GM23338 (cell line): ENCODE data around the gene SETDB2. TPM values are rescaled to one million over a fixed set of nuclear protein-coding genes. Genes with fewer than 3 reads are reported as not detected.

ENCODE experiments used
- ATAC-seq: fragments of 200-7000 bp; cut with Tn5 transposase; 3 replicates; pipeline ENCODE4 v1.9.1; 2020
- DNase-seq: peaks from one replicate; pipeline ENCODE4 v3.0.0-alpha.2; 2015; ENCODE audit warnings: low spot score
- H2AFZ ChIP-seq: fragments of 200-600 bp; sonication (generic); 2 replicates; pipeline ENCODE4 v1.8.0; 2016; ENCODE audit warnings: antibody characterized with exemption, mild to moderate bottlenecking, moderate library complexity
- H3F3A ChIP-seq: fragments of 200-600 bp; sonication (generic); replicated peaks from 2 replicates; pipeline ENCODE4 v1.8.0; 2017; ENCODE audit warnings: antibody characterized with exemption, mixed run types, low read depth
- H3K27ac ChIP-seq: fragments of 200-600 bp; sonication (generic); 2 replicates; pipeline ENCODE4 v1.6.1; 2016; ENCODE audit warnings: low read depth
- H3K27me3 ChIP-seq: fragments of 200-600 bp; sonication (generic); 2 replicates; pipeline ENCODE4 v1.8.0; 2016; ENCODE audit warnings: mild to moderate bottlenecking, mixed run types, moderate library complexity; ENCODE audit not compliant: insufficient read depth
- H3K36me3 ChIP-seq: fragments of 200-600 bp; sonication (generic); 2 replicates; pipeline ENCODE4 v1.8.0; 2016; ENCODE audit warnings: mild to moderate bottlenecking; ENCODE audit not compliant: insufficient read depth
- H3K4me1 ChIP-seq: fragments of 200-600 bp; sonication (generic); 2 replicates; pipeline ENCODE4 v1.8.0; 2016; ENCODE audit warnings: mild to moderate bottlenecking, moderate library complexity; ENCODE audit not compliant: insufficient read depth
- H3K4me2 ChIP-seq: fragments of 200-600 bp; sonication (generic); 2 replicates; pipeline ENCODE4 v1.7.1; 2017; ENCODE audit warnings: mixed run types
- H3K4me3 ChIP-seq: fragments of 200-600 bp; sonication (generic); 2 replicates; pipeline ENCODE4 v1.6.1; 2016; ENCODE audit warnings: mixed run types
- H3K79me2 ChIP-seq: fragments of 200-600 bp; sonication (generic); replicated peaks from 2 replicates; pipeline ENCODE4 v1.8.0; 2017; ENCODE audit warnings: mild to moderate bottlenecking; ENCODE audit not compliant: insufficient read depth
- H3K9me2 ChIP-seq: fragments of 200-600 bp; sonication (generic); 2 replicates; pipeline ENCODE4 v1.8.0; 2017; ENCODE audit not compliant: insufficient read depth
- H4K20me1 ChIP-seq: fragments of 200-600 bp; sonication (generic); replicated peaks from 2 replicates; pipeline ENCODE4 v1.8.0; 2017; ENCODE audit warnings: mild to moderate bottlenecking; ENCODE audit not compliant: insufficient read depth
- H3K27ac Mint-ChIP-seq: 2 replicates; pipeline ENCODE4 v1.8.0; 2020; ENCODE audit warnings: inconsistent platforms, mild to moderate bottlenecking, moderate library complexity, mixed read lengths
- H3K27me3 Mint-ChIP-seq: 3 replicates; pipeline ENCODE4 v1.8.0; 2022; ENCODE audit warnings: low read depth, mild to moderate bottlenecking, moderate library complexity, mixed read lengths, inconsistent platforms; ENCODE audit not compliant: insufficient read depth, poor library complexity
- H3K36me3 Mint-ChIP-seq: 3 replicates; pipeline ENCODE4 v1.8.0; 2021; ENCODE audit warnings: low read depth, mild to moderate bottlenecking, inconsistent platforms, moderate library complexity, mixed read lengths
- H3K4me1 Mint-ChIP-seq: 3 replicates; pipeline ENCODE4 v1.8.0; 2020; ENCODE audit warnings: mild to moderate bottlenecking, inconsistent platforms, mixed read lengths
- H3K4me3 Mint-ChIP-seq: 3 replicates; pipeline ENCODE4 v1.8.0; 2021; ENCODE audit warnings: moderate library complexity, mild to moderate bottlenecking, inconsistent platforms, mixed read lengths
- H3K9me3 Mint-ChIP-seq: 3 replicates; pipeline ENCODE4 v1.8.0; 2020; ENCODE audit warnings: moderate library complexity, mild to moderate bottlenecking, inconsistent platforms, mixed read lengths
- EZH2phosphoT487 ChIP-seq: fragments of 200-600 bp; sonication (generic); IDR thresholded peaks from one replicate; pipeline ENCODE4 v1.8.1; 2018; ENCODE audit warnings: antibody characterized with exemption; ENCODE audit not compliant: unreplicated experiment
- NANOG ChIP-seq: IDR thresholded peaks from 2 replicates; pipeline ENCODE4 v1.6.1; 2016; ENCODE audit warnings: antibody characterized with exemption, borderline replicate concordance
- POLR2AphosphoS5 ChIP-seq: IDR thresholded peaks from 2 replicates; pipeline ENCODE4 v1.6.1; 2016; ENCODE audit warnings: antibody characterized with exemption, low read depth
- ZNF331 ChIP-seq: fragments of 250-450 bp; sonication (Bioruptor Pico); IDR thresholded peaks from 2 replicates; pipeline ENCODE4 v1.5.0; 2020; ENCODE audit warnings: low read depth, mild to moderate bottlenecking, moderate library complexity
- polyA plus RNA-seq: library from polyadenylated mRNA; unstranded; fragments of >200 nt; fragmentation: Nextera tagmentation; extraction: Ambion mirVana; gene quantifications from 2 replicates; pipeline ENCODE4 v1.2.1, GENCODE V29; 2016
- total RNA-seq: library from RNA; depleted of rRNA; stranded (reverse); fragments of >200 nt; shearing (Covaris generic); gene quantifications from 2 replicates; pipeline ENCODE4 v1.2.3, GENCODE V29; 2014
- TF ChIP-seq, protein P1 (sequence below): fragments of 250-450 bp; sonication (Bioruptor Pico); IDR thresholded peaks from 2 replicates; pipeline ENCODE4 v1.5.0; 2020; ENCODE audit warnings: mild to moderate bottlenecking, moderate library complexity
- TF ChIP-seq, protein P2 (sequence below): IDR thresholded peaks from one replicate; pipeline ENCODE4 v1.6.1; 2018; ENCODE audit warnings: antibody characterized with exemption; ENCODE audit not compliant: unreplicated experiment

SETDB2 gene
- total and polyA plus RNA-seq, 2 experiments from 2014 or later, result 4.6 to 5.8 TPM

DNA sequence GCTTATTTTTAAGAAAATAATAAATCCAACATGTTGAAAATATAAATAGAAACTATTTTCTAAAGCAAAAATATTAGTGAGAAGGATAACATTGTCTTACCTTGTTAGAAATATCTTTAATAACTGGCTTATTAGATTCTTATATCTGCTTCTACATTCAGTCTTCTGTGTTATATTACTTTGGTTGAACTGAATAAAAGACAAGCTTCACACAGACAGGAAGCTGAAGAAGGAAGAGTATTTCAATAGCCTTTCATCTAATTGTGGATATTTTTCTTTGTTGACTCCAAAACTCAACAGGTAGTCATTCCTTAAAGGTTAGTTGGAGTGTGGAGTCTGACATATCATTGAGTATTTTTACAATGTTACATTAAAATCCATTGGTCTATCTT lies 10.9 kb downstream of the SETDB2 start (continued):
- TF ChIP-seq, protein P1, sequence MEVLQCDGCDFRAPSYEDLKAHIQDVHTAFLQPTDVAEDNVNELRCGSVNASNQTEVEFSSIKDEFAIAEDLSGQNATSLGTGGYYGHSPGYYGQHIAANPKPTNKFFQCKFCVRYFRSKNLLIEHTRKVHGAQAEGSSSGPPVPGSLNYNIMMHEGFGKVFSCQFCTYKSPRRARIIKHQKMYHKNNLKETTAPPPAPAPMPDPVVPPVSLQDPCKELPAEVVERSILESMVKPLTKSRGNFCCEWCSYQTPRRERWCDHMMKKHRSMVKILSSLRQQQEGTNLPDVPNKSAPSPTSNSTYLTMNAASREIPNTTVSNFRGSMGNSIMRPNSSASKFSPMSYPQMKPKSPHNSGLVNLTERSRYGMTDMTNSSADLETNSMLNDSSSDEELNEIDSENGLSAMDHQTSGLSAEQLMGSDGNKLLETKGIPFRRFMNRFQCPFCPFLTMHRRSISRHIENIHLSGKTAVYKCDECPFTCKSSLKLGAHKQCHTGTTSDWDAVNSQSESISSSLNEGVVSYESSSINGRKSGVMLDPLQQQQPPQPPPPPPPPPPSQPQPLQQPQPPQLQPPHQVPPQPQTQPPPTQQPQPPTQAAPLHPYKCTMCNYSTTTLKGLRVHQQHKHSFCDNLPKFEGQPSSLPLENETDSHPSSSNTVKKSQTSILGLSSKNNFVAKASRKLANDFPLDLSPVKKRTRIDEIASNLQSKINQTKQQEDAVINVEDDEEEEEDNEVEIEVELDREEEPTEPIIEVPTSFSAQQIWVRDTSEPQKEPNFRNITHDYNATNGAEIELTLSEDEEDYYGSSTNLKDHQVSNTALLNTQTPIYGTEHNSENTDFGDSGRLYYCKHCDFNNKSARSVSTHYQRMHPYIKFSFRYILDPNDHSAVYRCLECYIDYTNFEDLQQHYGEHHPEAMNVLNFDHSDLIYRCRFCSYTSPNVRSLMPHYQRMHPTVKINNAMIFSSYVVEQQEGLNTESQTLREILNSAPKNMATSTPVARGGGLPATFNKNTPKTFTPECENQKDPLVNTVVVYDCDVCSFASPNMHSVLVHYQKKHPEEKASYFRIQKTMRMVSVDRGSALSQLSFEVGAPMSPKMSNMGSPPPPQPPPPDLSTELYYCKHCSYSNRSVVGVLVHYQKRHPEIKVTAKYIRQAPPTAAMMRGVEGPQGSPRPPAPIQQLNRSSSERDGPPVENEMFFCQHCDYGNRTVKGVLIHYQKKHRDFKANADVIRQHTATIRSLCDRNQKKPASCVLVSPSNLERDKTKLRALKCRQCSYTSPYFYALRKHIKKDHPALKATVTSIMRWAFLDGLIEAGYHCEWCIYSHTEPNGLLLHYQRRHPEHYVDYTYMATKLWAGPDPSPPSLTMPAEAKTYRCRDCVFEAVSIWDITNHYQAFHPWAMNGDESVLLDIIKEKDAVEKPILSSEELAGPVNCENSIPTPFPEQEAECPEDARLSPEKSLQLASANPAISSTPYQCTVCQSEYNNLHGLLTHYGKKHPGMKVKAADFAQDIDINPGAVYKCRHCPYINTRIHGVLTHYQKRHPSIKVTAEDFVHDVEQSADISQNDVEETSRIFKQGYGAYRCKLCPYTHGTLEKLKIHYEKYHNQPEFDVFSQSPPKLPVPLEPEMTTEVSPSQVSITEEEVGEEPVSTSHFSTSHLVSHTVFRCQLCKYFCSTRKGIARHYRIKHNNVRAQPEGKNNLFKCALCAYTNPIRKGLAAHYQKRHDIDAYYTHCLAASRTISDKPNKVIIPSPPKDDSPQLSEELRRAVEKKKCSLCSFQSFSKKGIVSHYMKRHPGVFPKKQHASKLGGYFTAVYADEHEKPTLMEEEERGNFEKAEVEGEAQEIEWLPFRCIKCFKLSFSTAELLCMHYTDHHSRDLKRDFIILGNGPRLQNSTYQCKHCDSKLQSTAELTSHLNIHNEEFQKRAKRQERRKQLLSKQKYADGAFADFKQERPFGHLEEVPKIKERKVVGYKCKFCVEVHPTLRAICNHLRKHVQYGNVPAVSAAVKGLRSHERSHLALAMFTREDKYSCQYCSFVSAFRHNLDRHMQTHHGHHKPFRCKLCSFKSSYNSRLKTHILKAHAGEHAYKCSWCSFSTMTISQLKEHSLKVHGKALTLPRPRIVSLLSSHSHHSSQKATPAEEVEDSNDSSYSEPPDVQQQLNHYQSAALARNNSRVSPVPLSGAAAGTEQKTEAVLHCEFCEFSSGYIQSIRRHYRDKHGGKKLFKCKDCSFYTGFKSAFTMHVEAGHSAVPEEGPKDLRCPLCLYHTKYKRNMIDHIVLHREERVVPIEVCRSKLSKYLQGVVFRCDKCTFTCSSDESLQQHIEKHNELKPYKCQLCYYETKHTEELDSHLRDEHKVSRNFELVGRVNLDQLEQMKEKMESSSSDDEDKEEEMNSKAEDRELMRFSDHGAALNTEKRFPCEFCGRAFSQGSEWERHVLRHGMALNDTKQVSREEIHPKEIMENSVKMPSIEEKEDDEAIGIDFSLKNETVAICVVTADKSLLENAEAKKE (CRISPR knock-in tag), result no peak
- no peak for TF ChIP-seq NANOG
- no peak for TF ChIP-seq ZNF331 (CRISPR knock-in tag)
- TF ChIP-seq POLR2AphosphoS5, result no peak

- Histone ChIP-seq H3K4me1 (no peaks in the 10 kb centered on the region), H4K20me1 (no peaks in the 10 kb centered on the region), H2AFZ (no peak overlapping the region), H3K79me2 (no peaks in the 10 kb centered on the region), H3K4me3 (no peak overlapping the region), H3K36me3 (no peaks in the 10 kb centered on the region; the same call in 1 of the 2 replicates), H3K4me2 (no peak overlapping the region), H3K27ac (no peak overlapping the region), H3F3A (no peaks in the 10 kb centered on the region), H3K9me2 (no peaks in the 10 kb centered on the region), H3K27me3 (no peaks in the 10 kb centered on the region)
- ATAC-seq (no peak), DNase-seq (no peak)
- Mint-ChIP-seq H3K36me3 (peaks cover 5% of the 10 kb centered on the region; the same call in 2 of the 3 replicates), H3K4me1 (peaks cover 3% of the 10 kb centered on the region; the same call in 2 of the 3 replicates), H3K9me3 (no peaks in the 10 kb centered on the region), H3K27ac (no peak overlapping the region), H3K4me3 (no peak overlapping the region), H3K27me3 (no peaks in the 10 kb centered on the region)
- no peak for TF ChIP-seq ZNF331 (CRISPR knock-in tag)
- TF ChIP-seq, protein P2, sequence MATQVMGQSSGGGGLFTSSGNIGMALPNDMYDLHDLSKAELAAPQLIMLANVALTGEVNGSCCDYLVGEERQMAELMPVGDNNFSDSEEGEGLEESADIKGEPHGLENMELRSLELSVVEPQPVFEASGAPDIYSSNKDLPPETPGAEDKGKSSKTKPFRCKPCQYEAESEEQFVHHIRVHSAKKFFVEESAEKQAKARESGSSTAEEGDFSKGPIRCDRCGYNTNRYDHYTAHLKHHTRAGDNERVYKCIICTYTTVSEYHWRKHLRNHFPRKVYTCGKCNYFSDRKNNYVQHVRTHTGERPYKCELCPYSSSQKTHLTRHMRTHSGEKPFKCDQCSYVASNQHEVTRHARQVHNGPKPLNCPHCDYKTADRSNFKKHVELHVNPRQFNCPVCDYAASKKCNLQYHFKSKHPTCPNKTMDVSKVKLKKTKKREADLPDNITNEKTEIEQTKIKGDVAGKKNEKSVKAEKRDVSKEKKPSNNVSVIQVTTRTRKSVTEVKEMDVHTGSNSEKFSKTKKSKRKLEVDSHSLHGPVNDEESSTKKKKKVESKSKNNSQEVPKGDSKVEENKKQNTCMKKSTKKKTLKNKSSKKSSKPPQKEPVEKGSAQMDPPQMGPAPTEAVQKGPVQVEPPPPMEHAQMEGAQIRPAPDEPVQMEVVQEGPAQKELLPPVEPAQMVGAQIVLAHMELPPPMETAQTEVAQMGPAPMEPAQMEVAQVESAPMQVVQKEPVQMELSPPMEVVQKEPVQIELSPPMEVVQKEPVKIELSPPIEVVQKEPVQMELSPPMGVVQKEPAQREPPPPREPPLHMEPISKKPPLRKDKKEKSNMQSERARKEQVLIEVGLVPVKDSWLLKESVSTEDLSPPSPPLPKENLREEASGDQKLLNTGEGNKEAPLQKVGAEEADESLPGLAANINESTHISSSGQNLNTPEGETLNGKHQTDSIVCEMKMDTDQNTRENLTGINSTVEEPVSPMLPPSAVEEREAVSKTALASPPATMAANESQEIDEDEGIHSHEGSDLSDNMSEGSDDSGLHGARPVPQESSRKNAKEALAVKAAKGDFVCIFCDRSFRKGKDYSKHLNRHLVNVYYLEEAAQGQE, result no peak
- TF ChIP-seq, protein P1 (CRISPR knock-in tag), result no peak
- no peak for TF ChIP-seq EZH2phosphoT487
Observed at GRCh38 chr13:49456156-49456555, 12.1 kb downstream of the SETDB2 start.
